Hepatocyte (in vitro differentiated cells): ENCODE data around the gene TCOF1. TPM values are rescaled to one million over a fixed set of nuclear protein-coding genes. Genes with fewer than 3 reads are reported as not detected.
"Not testable (repeated sequence)": the region's sequence is repeated elsewhere in the genome, so short reads cannot be mapped to it uniquely, and the experiment has no call there.

Source experiments
- DNase-seq: peaks from one replicate; pipeline ENCODE4 v3.0.0-alpha.2; 2016; ENCODE audit warnings: low spot score
- H2AFZ ChIP-seq: fragments of 200-600 bp; sonication (generic); 2 replicates; pipeline ENCODE4 v1.6.0; 2016; ENCODE audit warnings: antibody characterized with exemption, mild to moderate bottlenecking
- H3K27ac ChIP-seq: fragments of 200-600 bp; sonication (generic); 2 replicates; pipeline ENCODE4 v1.5.1; 2016; ENCODE audit warnings: mild to moderate bottlenecking
- H3K27me3 ChIP-seq: fragments of 200-600 bp; sonication (generic); 2 replicates; pipeline ENCODE4 v1.6.1; 2016
- H3K36me3 ChIP-seq: fragments of 200-600 bp; sonication (generic); replicated peaks from 2 replicates; pipeline ENCODE4 v1.5.1; 2016; ENCODE audit warnings: low read depth; ENCODE audit not compliant: insufficient read depth
- H3K4me1 ChIP-seq: fragments of 200-600 bp; sonication (generic); 2 replicates; pipeline ENCODE4 v1.5.1; 2016; ENCODE audit warnings: mild to moderate bottlenecking, moderate library complexity; ENCODE audit not compliant: insufficient read depth
- H3K4me2 ChIP-seq: fragments of 200-600 bp; sonication (generic); 2 replicates; pipeline ENCODE4 v1.6.0; 2016
- H3K4me3 ChIP-seq: fragments of 200-600 bp; sonication (generic); 2 replicates; pipeline ENCODE4 v1.5.1; 2016; ENCODE audit warnings: mild to moderate bottlenecking
- H3K79me2 ChIP-seq: fragments of 200-600 bp; sonication (generic); 2 replicates; pipeline ENCODE4 v1.6.0; 2017; ENCODE audit warnings: mild to moderate bottlenecking
- H3K9me2 ChIP-seq: fragments of 200-600 bp; sonication (generic); replicated peaks from 2 replicates; pipeline ENCODE4 v1.6.0; 2017; ENCODE audit warnings: mild to moderate bottlenecking; ENCODE audit not compliant: insufficient read depth
- H3K9me3 ChIP-seq: fragments of 200-600 bp; sonication (generic); 2 replicates; pipeline ENCODE4 v1.5.1; 2016; ENCODE audit warnings: low read depth, mild to moderate bottlenecking
- H4K20me1 ChIP-seq: fragments of 200-600 bp; sonication (generic); 2 replicates; pipeline ENCODE4 v1.6.0; 2016; ENCODE audit warnings: mild to moderate bottlenecking; ENCODE audit not compliant: insufficient read depth, poor library complexity, severe bottlenecking
- CTCF ChIP-seq: fragments of 200-600 bp; sonication (generic); IDR thresholded peaks from 2 replicates; pipeline ENCODE4 v1.5.1; 2016; ENCODE audit warnings: antibody characterized with exemption, mild to moderate bottlenecking; ENCODE audit not compliant: poor library complexity
- EZH2 ChIP-seq: fragments of 200-600 bp; sonication (generic); IDR thresholded peaks from 2 replicates; pipeline ENCODE4 v1.6.1; 2016; ENCODE audit warnings: antibody characterized with exemption, mild to moderate bottlenecking, borderline replicate concordance
- EZH2phosphoT487 ChIP-seq: fragments of 200-600 bp; sonication (generic); IDR thresholded peaks from one replicate; pipeline ENCODE4 v1.6.1; 2018; ENCODE audit warnings: antibody characterized with exemption, mild to moderate bottlenecking, low read depth, moderate library complexity; ENCODE audit not compliant: unreplicated experiment, severe bottlenecking
- WGBS: methylation state at CpG from one replicate; pipeline ENCODE4 v1.1.6; 2016; ENCODE audit warnings: low lambda C conversion rate; ENCODE audit errors: missing lambda C conversion rate; 5-methylcytosine and 5-hydroxymethylcytosine counted together
- polyA plus RNA-seq: library from polyadenylated mRNA; unstranded; fragments of >200 nt; fragmentation: Nextera tagmentation; extraction: Ambion mirVana; gene quantifications from 2 replicates; pipeline ENCODE4 v1.2.1, GENCODE V29; 2016
- total RNA-seq: library from RNA; depleted of rRNA; stranded (reverse); fragments of >200 nt; gene quantifications from 2 replicates; pipeline ENCODE4 v1.2.3, GENCODE V29; 2014

TCOF1 gene
- total and polyA plus RNA-seq, 2 experiments from 2014 or later, result 19.9 to 24.0 TPM

GRCh38 chr5:150422758-150423157, 65.3 kb downstream of the TCOF1 start:
- DNase-seq, result no peak

GRCh38 chr5:150426165-150426564, 68.7 kb downstream of the TCOF1 start:
- H3K4me1 ChIP-seq, H3K36me3 ChIP-seq, H3K27ac ChIP-seq, H3K9me2 ChIP-seq, H3K4me2 ChIP-seq, H2AFZ ChIP-seq, H3K79me2 ChIP-seq, H4K20me1 ChIP-seq, DNase-seq, H3K4me3 ChIP-seq, H3K27me3 ChIP-seq, H3K9me3 ChIP-seq: not testable (repeated sequence)
- WGBS, result 99% methylated on average over 9 of the region's 9 CpGs

More at GRCh38 chr5:150422758-150423157, 65.3 kb downstream of the TCOF1 start:
- Histone ChIP-seq H3K27ac (no peak overlapping the region), H3K4me2 (no peak overlapping the region), H3K4me1 (no peaks in the 10 kb centered on the region), H3K79me2 (no peaks in the 10 kb centered on the region), H3K9me2 (no peaks in the 10 kb centered on the region), H3K27me3 (no peaks in the 10 kb centered on the region), H4K20me1 (no peaks in the 10 kb centered on the region), H3K36me3 (no peaks in the 10 kb centered on the region), H2AFZ (no peak overlapping the region), H3K9me3 (no peaks in the 10 kb centered on the region), H3K4me3 (no peak overlapping the region)
- TF ChIP-seq CTCF (no peak), EZH2phosphoT487 (no peak), EZH2 (no peak)
- WGBS, result 84% methylated on average over 3 of the region's 3 CpGs

- Histone ChIP-seq H2AFZ (peak overlapping the region; percentile 63), H3K79me2 (no peaks in the 10 kb centered on the region), H3K27ac (peak overlapping the region; percentile 94), H3K27me3 (no peaks in the 10 kb centered on the region), H3K4me1 (no peaks in the 10 kb centered on the region), H3K9me2 (no peaks in the 10 kb centered on the region), H3K4me3 (no peak overlapping the region), H3K4me2 (peak overlapping the region; percentile 52), H3K9me3 (no peaks in the 10 kb centered on the region), H4K20me1 (no peaks in the 10 kb centered on the region), H3K36me3 (no peaks in the 10 kb centered on the region)
- whole genome bisulfite sequencing, result 62% methylated on average over 18 of the region's 18 CpGs
- peak; percentile 85 for DNase-seq
- TF ChIP-seq EZH2 (no peak), CTCF (no peak), EZH2phosphoT487 (no peak)
Measured at GRCh38 chr5:150428106-150428876, 70.8 kb downstream of the TCOF1 start.

GRCh38 chr5:150428978-150429377, 71.5 kb downstream of the TCOF1 start:
- Histone ChIP-seq H3K4me2 (peak overlapping the region; percentile 52), H3K36me3 (no peaks in the 10 kb centered on the region)
- WGBS, result 67% methylated on average over 3 of the region's 5 CpGs

More at GRCh38 chr5:150428978-150429377, 71.5 kb downstream of the TCOF1 start:
- Histone ChIP-seq H3K27ac (peak overlapping the region; percentile 94), H3K79me2 (no peaks in the 10 kb centered on the region), H3K9me2 (no peaks in the 10 kb centered on the region), H3K27me3 (no peaks in the 10 kb centered on the region), H3K4me1 (no peaks in the 10 kb centered on the region), H3K9me3 (no peaks in the 10 kb centered on the region), H4K20me1 (no peaks in the 10 kb centered on the region), H3K4me3 (no peak overlapping the region), H2AFZ (no peak overlapping the region)
- no peak for DNase-seq
- no peak for TF ChIP-seq EZH2phosphoT487
